Omental fat pad (tissue), 4 donors: Measurements from ENCODE around the gene NTNG1. TPM values are rescaled to one million over a fixed set of nuclear protein-coding genes. Genes with fewer than 3 reads are reported as not detected.

Source experiments
- ATAC-seq: fragments of 150-250 bp; one replicate; pipeline ENCODE4 v1.9.1; 2016; ENCODE audit warnings: mild to moderate bottlenecking, moderate library complexity; ENCODE audit not compliant: low FRiP score
- DNase-seq: peaks from one replicate; pipeline ENCODE4 v3.0.0-alpha.2; 2019; ENCODE audit warnings: low spot score
- CTCF ChIP-seq, 3 donors: fragments of 450-650 bp; IDR thresholded peaks; one replicate each; pipeline ENCODE4 v1.5.1; 2016 to 2017; ENCODE audit warnings: antibody characterized with exemption in 3 of 3, mild to moderate bottlenecking in 3 of 3, moderate library complexity in 2 of 3
- total RNA-seq, 4 donors: library from RNA; depleted of rRNA; stranded (reverse); fragments of >200 nt; gene quantifications; one replicate each; pipeline ENCODE4 v1.1.0, GENCODE V29; 2016

The NTNG1 gene
- total RNA-seq, 4 donors from 2014 or later, result 1.3 to 28.5 (median 6.6) TPM

GRCh38 chr1:107434361-107434693, 293.5 kb downstream of the NTNG1 start:
- DNase-seq (no peak), ATAC-seq (no peak)
- no peak for TF ChIP-seq CTCF (IDR thresholded peaks at IDR 0.05)

GRCh38 chr1:107436552-107437241, 295.9 kb downstream of the NTNG1 start:
- DNase-seq, result no peak
- no peak for TF ChIP-seq CTCF (IDR thresholded peaks at IDR 0.05)
- ATAC-seq, result no peak

- no peak for ATAC-seq
- DNase-seq, result no peak
- TF ChIP-seq CTCF (IDR thresholded peaks at IDR 0.05), result no peak
These were observed 298.7 kb downstream of the NTNG1 start for GRCh38 chr1:107439567-107439966.

GRCh38 chr1:107442551-107442950, 301.7 kb downstream of the NTNG1 start:
- no peak for DNase-seq
- no peak for ATAC-seq
- TF ChIP-seq CTCF (IDR thresholded peaks at IDR 0.05), result no peak

- TF ChIP-seq CTCF (IDR thresholded peaks at IDR 0.05), result no peak
- ATAC-seq (no peak), DNase-seq (no peak)
These were observed 302.2 kb downstream of the NTNG1 start for GRCh38 chr1:107443027-107443426.

- no peak for TF ChIP-seq CTCF (IDR thresholded peaks at IDR 0.05)
- no peak for DNase-seq
These were observed 303.0 kb downstream of the NTNG1 start for GRCh38 chr1:107443860-107444259.

GRCh38 chr1:107444302-107444701, 303.5 kb downstream of the NTNG1 start:
- TF ChIP-seq CTCF (IDR thresholded peaks at IDR 0.05), result no peak
- no peak for DNase-seq

More at GRCh38 chr1:107443860-107444259, 303.0 kb downstream of the NTNG1 start:
- no peak for ATAC-seq

More at GRCh38 chr1:107444302-107444701, 303.5 kb downstream of the NTNG1 start:
- no peak for ATAC-seq
